HG02870 (cell line): Measurements from ENCODE around the gene FAM228A.
"Not testable (repeated sequence)": the region's sequence is repeated elsewhere in the genome, so short reads cannot be mapped to it uniquely, and the experiment has no call there.

Experiments used
- ATAC-seq: cut with Tn5 transposase; IDR thresholded peaks from one replicate; pipeline ENCODE4 v1.9.1; 2021; ENCODE audit warnings: mild to moderate bottlenecking, moderate library complexity; ENCODE audit not compliant: unreplicated experiment

Gene FAM228A

DNA sequence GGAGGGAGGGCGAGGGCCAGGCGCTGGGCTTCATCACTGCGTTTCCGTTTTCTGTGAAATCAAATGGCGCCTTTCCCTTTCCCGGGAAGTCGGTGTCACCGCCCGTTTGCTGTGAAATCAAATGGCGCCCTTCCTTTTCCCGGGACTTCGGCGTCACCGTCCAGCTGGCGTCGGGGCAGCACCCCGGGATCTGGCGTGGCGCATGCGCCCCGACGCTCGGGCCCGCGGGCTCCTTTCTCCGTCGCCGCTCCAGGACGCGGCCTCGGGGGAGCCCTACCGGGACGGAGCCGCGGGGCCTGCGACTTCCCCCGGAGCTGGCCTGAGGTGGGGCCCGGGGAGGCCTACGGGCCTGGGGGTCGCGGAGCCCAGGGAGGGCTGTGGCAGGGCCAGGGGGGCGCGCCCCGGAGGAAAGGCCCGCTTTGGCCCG is at the start of gene FAM228A:
Gene FAM228A, plus strand, starts transcription at position 203 of the 427 bp plus-strand sequence. CDS start 428 bp downstream, outside the sequence.
- no peak for ATAC-seq

- no peak for ATAC-seq
Measured at GRCh38 chr2:24125956-24126355, 48.9 kb upstream of the FAM228A start.

DNA sequence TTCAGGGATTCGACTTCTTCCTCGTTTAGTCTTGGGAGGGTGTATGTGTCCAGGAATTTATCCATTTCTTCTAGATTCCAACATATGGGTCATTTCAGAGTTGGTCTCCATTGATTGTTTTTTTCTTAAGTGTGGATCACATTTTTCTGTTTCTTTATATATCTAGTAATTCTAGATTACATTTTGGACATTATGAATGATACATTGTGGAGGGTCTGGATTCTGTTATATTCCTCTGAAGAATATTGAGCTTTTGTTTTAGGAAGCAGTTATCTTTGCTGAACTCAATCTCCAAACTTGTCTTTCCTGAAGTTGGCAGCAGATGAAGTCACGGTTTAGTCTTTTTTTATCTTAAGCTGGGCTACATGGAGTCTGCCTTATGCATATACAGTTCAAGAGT is 42.3 kb upstream of the FAM228A start:
- no peak for ATAC-seq

- ATAC-seq: not testable (repeated sequence)
Measured at GRCh38 chr2:24140305-24140704, 34.5 kb upstream of the FAM228A start.

DNA sequence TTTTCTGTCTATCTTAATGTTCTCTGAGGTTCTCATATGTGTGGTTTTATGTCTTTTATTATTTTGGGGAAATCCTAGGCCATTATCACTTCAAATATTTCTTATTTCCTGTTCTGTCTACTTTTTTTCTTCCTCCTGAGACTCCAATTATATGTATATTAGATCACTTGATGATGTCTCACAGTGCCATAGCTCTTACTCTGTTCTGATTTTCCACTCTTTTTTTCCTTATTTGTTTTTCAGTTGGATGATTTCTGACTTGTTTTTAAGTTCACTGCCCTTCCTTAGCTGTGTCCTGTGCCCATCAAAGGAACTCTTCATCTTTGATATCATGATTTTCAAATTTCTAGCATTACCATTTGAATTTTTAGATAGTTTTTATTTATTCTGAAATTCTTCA is 27.5 kb upstream of the FAM228A start:
- ATAC-seq: no peak

DNA sequence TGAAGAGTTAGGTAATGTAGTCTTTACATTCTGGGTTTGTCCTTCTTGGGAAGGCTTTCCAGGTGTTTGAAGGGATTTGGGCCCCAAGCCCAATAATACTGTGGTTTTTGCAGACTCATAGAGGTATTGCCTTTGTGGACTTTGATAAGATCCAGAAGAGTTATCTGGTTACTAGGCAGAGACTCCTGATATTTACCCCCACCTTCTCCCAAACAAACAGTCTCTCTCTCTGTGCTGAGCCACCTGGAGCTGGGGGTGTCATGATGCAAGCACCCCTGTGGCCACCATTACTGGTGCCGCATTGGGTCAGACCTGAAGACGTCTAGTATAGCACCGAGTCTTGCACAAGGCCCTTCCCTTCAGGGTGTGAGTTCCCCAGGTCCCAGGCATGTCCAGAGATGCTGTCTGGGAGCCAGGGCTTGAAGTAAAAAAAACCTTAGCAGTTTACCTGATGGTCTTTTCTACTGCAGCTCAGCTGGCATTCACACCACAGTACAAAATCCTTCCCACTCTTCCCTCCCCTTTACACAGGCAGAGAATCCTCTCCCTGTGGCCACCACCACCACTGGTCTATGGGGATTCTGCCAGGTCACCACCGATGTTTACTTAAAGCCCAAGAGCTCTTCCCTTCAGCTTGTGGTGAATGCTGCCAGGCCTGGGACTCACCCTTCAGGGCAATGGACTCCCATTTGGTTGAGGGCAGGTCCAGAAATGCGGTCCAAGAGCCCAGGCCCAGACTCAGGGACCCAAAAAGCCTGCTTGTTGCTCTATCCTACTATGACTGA is 22.2 kb upstream of the FAM228A start:
- ATAC-seq: no peak

- no peak for ATAC-seq
Measured at GRCh38 chr2:24153478-24153877, 21.4 kb upstream of the FAM228A start.

DNA sequence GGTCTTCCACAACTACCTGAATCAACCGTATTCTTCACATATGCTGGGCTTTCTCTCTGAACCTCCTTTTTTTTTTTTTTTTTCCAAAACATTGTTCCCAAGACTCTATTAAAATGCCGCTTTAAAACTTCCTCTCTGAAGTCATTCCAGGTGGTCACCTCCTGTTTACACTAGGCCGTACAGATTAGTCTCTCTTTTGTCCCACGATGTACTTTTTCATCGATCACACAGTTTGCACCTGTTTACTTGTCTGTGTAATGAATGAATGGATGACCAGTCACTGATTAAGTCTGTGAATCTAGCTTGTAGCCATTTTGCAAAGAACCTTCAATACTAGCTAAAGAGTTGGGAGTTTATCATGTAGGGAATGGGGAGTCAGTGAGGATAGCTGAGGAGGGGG is 16.7 kb upstream of the FAM228A start:
- ATAC-seq: no peak

DNA sequence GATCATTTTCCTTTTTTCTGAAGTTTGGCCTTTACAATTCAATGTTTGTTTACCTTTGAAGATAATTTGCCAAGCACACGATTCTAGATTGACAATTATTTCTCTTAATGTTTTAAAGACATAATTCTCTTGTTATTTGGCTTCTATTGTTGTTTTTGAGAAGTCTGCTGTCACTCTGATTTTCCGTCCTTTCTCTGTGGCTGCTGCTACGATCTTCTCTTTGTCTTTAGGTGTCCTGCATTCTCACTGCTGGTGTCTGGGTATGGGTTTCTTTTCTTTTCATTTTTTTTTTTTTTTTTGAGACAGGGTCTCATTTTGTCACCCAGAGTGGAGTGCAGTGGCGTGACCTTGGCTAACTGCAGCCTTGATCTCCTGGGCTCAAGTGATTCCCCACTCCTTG is 15.1 kb upstream of the FAM228A start:
- no peak for ATAC-seq

GRCh38 chr2:24160761-24161160 is 14.1 kb upstream of the FAM228A start:
- no peak for ATAC-seq

DNA sequence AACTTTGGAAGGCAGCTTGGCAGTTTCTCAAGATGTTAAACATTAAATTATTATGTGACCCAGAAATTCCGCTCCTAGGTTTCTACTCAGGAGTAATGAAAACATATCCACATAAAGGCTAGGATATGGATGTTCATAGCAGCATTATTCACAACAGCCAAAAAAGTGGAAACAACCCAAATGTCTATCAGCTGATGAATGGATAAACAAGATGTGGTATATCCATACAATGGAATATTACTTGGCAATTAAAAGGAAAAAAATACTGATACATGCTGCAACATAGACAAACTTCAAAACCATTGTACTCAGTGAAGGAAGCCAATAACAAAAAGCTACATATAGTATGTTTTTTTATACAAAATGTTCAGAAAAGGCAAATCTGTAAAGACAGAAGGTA is 12.4 kb upstream of the FAM228A start:
- ATAC-seq: no peak

- ATAC-seq: no peak
Measured at GRCh38 chr2:24163186-24163585, 11.7 kb upstream of the FAM228A start.

DNA sequence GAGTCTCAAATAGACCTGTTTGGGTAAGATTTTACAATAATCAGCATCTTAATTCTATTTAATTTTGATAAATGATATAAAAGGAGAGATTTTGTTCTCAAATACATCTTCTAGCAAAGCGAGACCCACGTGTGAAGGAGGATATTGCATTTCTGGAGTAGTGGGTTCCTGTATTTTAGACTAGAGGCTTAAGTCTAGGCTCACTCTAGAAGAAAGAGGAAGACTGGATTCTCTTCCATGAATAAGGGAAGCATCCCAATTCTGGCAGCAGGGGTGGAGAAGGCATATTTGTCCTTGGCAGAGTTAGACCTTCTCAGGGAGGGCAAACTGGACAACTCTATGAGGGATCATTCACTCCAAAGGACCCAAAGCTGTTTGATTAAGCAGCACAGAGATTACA is 11.3 kb upstream of the FAM228A start:
- no peak for ATAC-seq

- ATAC-seq: peak; percentile 77
Measured at GRCh38 chr2:24164416-24164973, 10.4 kb upstream of the FAM228A start.

DNA sequence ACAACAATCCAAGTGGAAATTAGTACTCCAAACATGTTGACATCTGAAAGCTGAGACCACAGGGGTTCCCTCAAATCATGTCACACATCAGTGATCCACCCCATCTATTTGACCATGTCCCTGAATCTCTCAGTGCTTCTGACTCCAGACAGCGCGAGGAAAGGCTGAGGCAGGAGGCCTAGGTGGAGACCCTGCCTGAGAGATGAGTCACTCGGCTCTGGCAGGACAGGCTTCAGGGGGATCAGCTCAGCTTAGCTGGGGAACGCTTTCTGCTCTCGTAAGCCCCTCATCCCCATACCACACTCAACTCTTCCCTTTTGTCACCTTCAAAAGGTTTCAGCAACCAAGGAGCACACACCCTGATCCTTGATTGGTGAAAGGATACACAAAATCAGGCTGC is 5.8 kb upstream of the FAM228A start:
- ATAC-seq: no peak

- no peak for ATAC-seq
Measured at GRCh38 chr2:24175631-24176187, 856 bp downstream of the FAM228A start.

GRCh38 chr2:24176326-24176725 is 1.5 kb downstream of the FAM228A start:
- ATAC-seq: no peak

- ATAC-seq: no peak
Measured at GRCh38 chr2:24179683-24180082, 4.8 kb downstream of the FAM228A start.

DNA sequence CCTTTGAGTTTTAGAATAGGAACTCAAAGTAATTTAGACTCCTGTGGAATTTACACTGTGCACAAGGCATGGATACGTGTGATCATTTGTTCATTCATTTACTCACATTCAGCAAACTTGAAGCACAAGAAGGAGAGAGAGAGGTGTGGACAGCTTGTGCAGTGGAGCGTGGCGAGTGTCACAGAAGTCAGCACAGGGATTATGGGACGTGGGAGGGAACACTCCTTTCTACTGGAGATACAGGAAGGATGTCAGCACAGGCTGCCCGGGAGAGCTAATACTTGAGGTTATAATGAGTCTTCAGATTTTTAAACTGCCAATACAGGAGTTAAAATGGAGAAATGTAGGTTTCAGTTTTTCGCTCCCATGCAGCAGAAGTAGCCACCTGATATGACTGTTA is 7.0 kb downstream of the FAM228A start:
- ATAC-seq: no peak

DNA sequence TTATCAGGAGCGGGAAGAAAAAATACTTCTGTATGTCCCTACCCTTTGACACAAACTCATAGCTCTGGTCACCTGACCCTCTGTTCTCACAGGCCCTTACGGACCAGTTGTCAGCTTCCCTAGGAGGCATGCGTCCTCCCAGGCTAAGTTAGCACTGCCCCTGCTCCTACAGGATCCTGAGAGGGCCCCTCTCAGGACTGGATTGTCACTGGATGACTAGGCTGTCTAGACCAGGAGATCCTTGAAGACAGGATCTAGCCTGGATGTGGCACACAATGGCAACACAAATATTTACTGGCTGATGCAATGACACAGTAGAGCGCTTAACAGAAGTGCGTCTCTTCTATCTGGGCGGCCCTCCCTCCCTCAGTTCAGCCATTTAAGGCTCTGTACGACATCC is 7.7 kb downstream of the FAM228A start:
- ATAC-seq: no peak

DNA sequence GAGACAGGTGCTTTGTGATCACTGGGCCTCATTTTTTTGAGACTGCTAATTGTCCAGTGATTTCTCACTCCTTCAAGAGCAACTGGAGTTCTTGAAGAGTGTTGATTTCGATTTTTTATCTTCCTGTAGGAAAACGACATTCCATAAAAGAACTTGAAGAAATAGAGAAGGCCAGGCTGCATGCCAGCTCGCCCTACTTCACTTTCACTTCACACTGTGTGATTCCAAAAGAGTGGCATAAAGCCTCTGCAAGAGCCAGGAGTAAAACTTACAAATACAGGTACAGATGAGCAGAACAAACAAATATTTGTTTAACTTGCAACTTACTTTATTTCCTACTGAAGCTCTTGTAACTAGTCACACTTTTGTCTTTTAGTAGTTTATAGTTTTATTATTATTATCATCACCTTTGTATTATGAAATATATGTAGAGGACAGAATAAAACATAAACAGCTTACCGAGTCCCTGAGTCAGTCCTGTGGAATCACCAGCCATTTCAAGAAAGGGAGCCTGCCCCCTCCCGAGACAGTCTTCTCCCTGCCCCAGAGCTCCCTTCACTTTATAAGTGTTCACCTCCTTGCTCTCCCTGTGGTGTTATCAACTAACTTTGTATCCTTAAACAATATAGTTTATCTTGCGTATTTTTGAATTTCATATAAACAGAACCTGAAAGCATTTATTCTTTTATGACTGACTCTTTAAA is 8.7 kb downstream of the FAM228A start:
- ATAC-seq: no peak

GRCh38 chr2:24189551-24189950 is 14.7 kb downstream of the FAM228A start:
- ATAC-seq: no peak
